ENCODE measurements around the gene UBE3C.

DNA sequence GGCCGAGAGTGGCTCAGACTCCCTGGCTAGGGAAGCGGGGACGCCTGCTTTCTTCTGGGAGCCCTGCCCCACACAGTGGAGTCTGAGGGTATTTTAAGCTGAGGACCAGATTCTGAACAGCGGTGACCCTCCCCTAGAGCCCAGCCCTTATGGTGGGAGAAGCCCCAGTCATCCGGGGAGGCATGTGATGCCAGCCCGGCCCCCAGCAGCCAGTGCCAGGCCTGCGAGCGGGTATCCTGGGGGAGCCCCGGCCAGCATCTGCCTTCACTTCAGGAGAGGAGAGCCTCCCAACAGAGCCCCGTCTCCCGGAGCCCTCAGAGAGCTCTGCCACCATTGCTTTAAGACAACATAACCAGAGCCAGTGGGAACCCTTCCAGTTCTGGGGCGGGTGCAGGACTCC lies 156.6 kb downstream of the UBE3C start:
- TF ChIP-seq CTCF (IDR thresholded peaks at IDR 0.05): no peak
- no peak for TF ChIP-seq POLR2AphosphoS5 (IDR thresholded peaks at IDR 0.05)
